SIG-M5 (cell line): ENCODE results near the gene KIF1B.
A peak's percentile ranks its signal among the peaks of the same experiment; 100 is the strongest.
"Not testable (repeated sequence)": the region's sequence is repeated elsewhere in the genome, so short reads cannot be mapped to it uniquely, and the experiment has no call there.

Experiments
- DNase-seq: peaks from one replicate; lab custom pipeline; 2025; lab: John Stamatoyannopoulos, UW

KIF1B gene

GRCh38 chr1:10386761-10387676 is 176.6 kb downstream of the KIF1B start:
- no peak for DNase-seq

GRCh38 chr1:10387677-10388386 is 177.5 kb downstream of the KIF1B start:
- peak; percentile 85 for DNase-seq

GRCh38 chr1:10388387-10388715 is 178.0 kb downstream of the KIF1B start:
- DNase-seq = no peak

- no peak for DNase-seq
These were observed 179.1 kb downstream of the KIF1B start for GRCh38 chr1:10389271-10389973.

- no peak for DNase-seq
These were observed 186.5 kb downstream of the KIF1B start for GRCh38 chr1:10396870-10397269.

- DNase-seq = no peak
These were observed 187.9 kb downstream of the KIF1B start for GRCh38 chr1:10398278-10398733.

GRCh38 chr1:10398734-10399443 is 188.5 kb downstream of the KIF1B start, which contains the start of gene PGD:
PGD (plus strand) TSS chr1:10399064; CDS start chr1:10399118, 54 bp downstream.
- DNase-seq = peak; percentile 84

- DNase-seq = no peak
These were observed 189.1 kb downstream of the KIF1B start for GRCh38 chr1:10399444-10399941.

GRCh38 chr1:10400013-10400412 is 189.6 kb downstream of the KIF1B start:
- DNase-seq = no peak

GRCh38 chr1:10401281-10401680 is 190.9 kb downstream of the KIF1B start:
- DNase-seq = no peak

- no peak for DNase-seq
These were observed 192.4 kb downstream of the KIF1B start for GRCh38 chr1:10402729-10403274.

GRCh38 chr1:10407201-10407600 is 196.8 kb downstream of the KIF1B start:
- no peak for DNase-seq

GRCh38 chr1:10415211-10415930 is 205.0 kb downstream of the KIF1B start:
- DNase-seq = peak; percentile 70

GRCh38 chr1:10415967-10416366 is 205.6 kb downstream of the KIF1B start:
- DNase-seq = not testable (repeated sequence)

GRCh38 chr1:10418741-10419140 is 208.4 kb downstream of the KIF1B start:
- DNase-seq = not testable (repeated sequence)

- DNase-seq = no peak
These were observed 209.0 kb downstream of the KIF1B start for GRCh38 chr1:10419351-10419750.

- no peak for DNase-seq
These were observed 211.3 kb downstream of the KIF1B start for GRCh38 chr1:10421637-10422036.

GRCh38 chr1:10424034-10424433 is 213.7 kb downstream of the KIF1B start:
- DNase-seq = no peak

GRCh38 chr1:10424651-10425050 is 214.3 kb downstream of the KIF1B start:
- no peak for DNase-seq

GRCh38 chr1:10425826-10426534 is 215.6 kb downstream of the KIF1B start:
- not testable (repeated sequence) for DNase-seq
